GM18517 (cell line): Measurements from ENCODE around the gene CRADD.

ENCODE experiments used
- ATAC-seq: cut with Tn5 transposase; IDR thresholded peaks from one replicate; pipeline ENCODE4 v1.9.1; 2021; ENCODE audit warnings: mild to moderate bottlenecking, moderate library complexity; ENCODE audit not compliant: unreplicated experiment

Gene CRADD

DNA sequence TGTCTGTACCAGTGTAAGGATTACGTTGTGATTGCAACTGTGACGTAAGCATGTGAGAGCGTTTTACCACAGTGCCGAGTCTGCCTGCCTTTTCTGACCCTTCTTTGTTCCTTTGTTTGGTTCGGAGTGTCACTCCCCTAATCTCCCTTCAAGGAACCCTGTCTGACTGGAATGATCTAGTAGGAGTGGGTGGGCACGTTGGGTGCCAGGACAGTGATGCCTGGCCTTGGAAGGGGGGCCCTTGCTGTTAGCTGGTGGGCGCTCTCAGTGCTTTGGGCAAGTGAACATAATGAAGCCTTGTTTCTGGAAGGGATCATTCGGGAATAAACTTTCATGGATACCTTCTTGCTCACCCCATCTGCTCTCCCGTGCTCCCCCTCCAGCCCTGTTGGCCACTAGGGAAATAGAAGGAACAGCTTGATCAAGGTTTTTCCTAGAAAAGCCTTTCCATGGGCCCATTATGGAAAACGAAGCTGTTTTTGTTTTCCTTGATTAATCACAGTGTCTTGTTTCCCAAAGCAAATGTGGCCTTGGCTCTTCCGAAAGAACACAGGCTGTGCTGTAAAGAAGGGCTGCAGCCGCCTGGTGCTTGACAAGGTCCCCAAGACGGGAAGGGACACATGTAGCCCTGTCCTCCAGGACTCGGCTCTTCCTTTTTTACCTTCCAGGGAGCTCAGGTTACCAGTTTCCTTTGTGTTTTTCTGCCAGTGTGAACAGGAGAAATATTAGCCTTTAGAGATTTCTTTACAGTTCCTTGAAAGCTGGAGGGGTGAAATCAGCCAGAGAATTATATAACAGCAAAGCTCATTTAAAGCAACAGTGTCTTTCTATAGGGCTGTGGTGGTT is 215.5 kb downstream of the CRADD start:
- no peak for ATAC-seq

DNA sequence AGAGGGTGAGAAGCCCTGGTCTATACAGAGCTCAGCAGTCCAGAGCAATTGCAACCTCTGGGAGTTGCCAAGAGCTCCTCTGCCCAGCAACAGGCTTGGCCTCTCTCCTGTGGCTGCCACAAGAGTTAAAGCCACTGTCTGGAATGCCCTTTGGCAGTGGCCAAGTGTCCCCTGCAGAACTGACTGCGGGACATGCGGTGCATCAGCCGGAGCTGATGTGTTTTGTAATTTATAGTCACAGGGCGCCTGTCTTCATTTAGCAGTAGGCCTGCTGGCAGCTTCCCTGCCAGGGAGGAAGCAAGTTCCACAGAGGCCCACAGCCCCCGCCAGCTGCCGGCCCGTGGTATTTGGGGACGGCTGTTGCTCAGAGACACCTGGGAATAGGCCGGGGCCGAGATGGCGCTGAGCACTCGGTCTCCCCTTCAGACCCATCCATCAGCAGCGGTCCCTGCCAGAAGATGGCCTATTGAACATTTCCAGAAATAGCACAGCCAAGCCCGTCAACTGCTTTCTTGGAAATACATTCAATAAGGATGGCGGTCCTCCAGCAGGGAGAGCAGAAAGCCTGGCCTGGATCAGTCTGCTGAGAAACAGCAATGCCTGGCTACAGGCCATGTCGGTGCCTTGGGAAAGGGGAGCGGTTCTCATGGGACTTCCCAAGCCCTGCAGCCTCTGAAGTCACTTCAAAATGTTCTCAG is 217.4 kb downstream of the CRADD start:
- no peak for ATAC-seq

DNA sequence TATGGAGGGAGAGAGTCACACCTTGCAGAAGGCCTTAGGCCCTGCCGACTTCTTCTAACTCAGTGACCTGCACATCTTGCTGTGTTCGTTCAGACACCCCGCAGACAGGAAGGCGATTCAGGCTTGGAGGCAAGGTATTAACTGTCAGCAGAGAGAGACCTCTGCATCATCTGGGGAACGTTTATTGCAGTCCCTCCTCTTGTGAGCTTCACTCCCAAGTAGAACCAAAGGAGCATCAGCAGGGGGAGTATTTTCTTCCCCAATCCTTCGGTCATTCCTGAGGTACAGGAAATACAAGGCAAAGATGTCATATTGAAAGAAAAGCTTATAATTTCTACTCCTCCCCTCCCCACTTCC is 217.9 kb downstream of the CRADD start:
- ATAC-seq: no peak

DNA sequence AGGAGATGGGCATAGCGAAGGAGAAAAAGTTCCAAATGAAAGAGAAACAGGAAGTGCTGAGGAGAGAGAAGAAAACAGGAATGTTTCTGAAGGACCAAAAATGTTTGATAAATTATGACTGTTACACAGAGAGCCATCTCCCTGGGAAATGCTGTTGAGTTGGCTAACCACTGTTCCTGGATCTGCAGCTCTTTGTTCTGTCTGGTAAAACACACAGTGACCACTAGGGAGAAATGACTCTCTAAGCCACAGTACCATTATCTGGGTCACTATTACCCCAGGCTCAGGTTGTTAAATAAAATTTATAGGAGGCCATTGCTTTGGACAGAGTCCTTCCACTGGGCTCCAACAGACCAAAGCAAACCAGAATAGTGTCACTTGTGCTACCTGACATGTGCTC is 219.3 kb downstream of the CRADD start:
- no peak for ATAC-seq

DNA sequence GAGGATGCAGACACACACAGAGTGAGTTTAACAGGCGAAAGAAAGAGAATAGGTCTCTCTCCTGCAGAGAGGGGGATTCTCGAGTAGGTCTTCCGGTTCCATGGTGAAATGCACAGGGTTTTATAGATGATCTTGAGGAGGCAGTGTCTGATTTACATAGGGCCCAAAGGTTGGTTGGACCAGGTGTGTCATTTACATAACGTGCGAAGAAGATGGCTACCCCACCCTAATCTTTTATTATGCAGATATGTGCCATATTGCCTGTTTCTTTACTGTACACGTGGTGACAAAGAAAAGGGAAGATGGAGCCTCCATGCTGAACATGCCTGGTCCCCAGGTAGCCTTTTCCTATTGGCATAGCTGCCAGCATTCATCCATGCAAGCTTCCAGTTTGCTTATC is 219.8 kb downstream of the CRADD start:
- no peak for ATAC-seq

DNA sequence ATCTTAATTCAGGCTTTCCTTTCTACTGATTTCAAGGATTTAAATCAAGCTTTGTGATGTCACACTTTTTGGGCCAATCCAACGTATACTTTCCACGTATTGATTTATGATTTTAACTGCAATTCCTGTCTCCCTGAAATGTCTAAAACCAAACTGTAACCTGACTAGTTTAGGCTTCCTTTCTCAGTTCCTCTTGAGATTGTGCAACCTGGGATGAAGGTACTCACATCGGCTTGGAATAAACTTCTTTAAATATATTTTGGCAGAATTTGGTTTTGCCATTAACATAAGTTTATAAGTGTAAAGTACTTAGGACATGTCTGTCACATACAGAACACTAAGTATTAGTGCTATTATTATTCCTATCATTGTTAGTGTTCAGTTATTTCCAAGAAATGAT is 224.6 kb downstream of the CRADD start:
- ATAC-seq: no peak

DNA sequence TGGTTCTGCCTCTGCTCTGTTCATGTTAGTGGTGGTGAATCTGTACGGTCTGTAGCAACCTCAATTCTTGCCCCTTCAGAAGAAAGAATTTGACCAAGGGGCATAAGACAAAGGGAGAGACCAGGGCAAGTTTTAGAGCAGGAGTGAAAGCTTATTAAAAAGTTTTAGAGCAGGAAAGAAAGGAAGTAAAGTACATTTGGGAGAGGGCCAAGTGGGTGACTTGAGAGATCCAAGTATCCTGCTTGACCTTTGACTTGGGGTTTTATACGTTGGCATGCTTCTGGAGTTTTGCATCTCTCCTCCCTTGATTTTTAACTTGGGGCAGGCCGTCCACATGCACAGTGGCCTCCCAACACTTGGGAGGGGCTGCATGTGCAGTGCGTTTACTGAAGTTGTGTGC is 225.0 kb downstream of the CRADD start:
- no peak for ATAC-seq

DNA sequence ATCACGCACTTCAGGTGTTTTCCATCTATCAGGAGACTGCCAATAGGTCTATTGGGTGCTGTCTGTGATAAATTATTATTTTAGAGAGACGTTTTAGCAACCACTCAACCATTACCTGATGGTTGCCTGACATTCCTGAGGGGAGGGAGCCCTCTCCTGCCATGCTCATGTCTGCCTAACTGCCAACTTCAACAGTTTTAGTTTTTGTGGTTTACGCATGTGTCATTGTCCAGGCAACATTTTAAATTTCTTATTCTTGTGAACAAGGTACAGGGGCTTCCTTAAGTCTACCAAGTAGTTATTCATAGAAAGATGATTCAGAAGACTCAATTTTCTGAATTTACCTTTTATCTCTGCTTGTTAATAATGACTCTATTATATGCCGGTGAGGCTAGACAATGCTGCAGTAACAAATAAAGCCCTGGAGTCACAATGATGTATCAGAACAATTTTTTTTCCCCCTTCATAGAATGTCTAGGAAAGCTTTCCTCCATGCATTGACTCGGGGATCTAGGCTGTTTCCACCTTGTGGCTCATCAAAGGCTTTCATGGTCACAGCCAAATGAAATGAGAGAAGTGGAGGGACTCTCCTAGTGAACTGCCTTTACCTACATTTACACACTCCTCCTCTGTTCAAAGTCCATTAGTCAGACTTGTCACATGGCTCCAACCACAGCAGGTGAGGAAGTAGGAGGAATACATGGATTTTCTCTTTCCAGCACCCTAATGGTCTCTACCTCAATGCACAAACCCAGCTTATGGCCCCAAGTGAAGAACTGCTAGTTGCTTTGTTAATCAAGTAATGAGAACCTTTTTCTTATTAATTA is 225.8 kb downstream of the CRADD start:
- no peak for ATAC-seq

DNA sequence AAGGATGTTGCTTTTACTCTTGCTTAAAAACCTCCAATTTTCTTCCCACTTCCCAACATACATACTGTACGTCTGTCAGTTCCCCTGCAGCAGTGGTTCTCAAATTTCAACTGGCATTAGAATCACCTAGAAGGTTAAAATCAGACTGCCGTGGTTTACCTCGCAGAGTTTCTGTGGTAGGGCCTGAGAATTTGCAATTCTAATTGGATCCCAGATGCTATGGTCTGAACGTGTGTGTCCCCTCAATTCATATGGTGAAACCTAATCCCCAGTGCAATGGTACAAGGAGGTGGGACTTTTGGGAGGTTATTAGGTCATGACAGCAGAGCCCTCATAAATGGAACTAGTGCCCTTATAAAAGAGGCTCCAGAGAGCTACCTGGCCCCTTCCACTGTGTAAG is 226.9 kb downstream of the CRADD start:
- no peak for ATAC-seq

DNA sequence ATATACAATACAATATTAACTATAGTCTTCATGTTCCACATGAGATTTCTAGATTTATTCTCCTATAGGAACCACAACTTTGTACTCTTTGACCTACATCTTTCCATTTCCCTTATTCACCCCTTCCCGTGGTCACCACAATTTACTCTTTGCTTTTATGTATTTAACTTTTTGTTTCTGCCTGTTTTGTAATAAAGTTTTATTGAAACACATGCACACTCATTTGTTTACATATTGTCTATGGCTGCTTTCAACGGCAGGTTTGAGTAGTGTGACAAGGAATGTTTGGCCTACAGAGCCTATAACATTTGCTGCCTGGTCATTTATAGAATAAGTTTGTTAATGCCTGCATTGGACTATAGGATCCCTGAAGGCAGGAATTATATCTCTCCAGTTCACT is 231.1 kb downstream of the CRADD start:
- ATAC-seq: no peak

DNA sequence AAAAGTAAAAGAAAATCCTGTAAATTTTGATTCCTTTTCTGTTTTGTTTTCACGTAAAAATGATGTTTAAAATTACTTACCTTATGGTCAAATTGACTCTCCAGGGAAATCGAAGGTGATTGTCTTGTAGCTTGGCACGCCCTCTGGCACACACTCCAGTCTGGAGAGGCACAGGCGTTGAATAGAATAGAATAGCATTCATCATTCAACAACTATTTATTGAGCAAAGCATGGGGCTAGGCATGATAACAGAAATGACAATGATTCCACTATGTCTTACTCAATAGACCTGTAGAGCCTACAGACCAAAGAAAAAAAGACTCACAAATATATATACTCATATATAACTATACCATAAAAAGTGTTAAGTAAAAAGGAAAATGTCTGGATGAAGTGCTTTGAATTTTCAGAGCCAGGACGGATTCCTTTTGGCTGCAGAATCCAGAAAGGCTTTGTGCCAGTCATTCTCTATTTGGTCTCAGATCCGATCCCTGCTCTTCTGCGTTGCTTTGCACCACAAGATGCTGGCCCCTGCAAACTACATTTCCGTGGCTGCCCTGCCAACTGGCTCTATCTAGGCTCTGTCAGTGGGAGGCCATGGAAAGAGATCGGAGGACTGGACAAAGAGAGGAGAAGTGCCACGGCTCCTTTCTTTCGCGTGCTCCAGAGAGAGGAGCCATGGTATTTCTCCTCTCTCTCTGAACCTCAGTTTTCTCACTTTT is 231.8 kb downstream of the CRADD start:
- no peak for ATAC-seq

DNA sequence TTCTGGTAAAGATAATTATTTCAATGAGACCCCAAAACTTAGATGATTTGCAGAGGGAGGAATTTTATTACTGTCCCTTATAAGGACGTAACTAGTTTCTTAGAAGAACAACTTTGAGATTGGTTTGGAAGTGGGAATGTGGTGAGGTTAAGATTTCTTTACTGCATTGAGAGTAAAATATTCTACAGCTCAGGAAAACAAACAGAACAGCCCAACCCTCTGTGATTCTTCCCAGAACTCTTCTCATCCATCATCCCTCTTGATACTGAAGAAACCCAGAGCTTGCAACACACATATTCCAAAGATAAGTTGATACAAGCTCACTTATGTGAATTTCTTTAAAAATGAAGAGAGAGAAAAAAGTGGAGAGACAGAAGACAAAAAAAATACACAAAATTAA is 234.2 kb downstream of the CRADD start:
- ATAC-seq: no peak

DNA sequence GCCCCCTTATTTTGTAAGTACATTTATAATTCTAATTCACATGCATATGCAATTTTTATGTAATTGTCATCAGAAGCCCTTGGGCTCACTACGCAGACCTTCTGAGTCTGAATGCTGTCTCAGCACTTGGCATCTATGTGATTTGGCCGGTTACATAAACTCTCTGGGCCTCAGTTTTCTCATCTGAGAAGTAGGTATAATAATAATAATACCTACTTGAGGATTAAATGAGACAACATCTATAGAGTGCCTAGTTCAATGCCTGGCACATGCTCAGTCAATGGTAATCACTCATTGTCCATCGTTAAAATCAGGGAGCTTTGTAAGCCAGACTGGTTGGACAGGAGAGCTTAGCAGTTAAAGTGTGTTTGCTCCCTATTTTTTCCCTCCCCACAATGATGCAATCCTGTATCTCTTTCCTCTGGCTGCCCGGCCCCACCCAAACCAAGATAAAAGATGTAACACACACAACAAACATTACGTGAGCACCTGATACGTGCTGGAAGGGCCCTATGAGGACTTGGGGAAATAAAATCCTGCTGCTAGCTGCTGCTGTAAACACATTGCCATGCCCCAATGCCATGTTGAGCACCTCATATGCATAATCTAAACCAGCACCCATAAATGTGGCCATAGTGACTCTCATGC is 235.0 kb downstream of the CRADD start:
- no peak for ATAC-seq

DNA sequence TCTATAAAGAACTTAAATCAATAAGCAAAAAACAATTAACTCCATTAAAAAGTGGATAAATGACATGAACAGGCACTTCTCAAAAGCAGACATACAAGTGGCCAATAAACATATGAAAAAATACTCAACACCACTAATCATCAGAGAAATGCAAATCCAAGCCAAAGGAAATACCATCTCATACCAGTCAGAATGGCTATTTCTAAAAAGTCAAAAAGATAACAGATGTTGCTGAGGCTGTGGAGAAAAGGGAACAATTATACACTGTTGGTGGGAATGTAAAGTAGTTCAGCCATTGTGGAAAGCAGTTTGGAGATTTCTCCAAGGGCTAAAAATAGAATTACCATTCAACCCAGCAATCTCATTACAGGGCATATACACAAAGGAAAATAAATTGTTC is 236.7 kb downstream of the CRADD start:
- ATAC-seq: no peak

DNA sequence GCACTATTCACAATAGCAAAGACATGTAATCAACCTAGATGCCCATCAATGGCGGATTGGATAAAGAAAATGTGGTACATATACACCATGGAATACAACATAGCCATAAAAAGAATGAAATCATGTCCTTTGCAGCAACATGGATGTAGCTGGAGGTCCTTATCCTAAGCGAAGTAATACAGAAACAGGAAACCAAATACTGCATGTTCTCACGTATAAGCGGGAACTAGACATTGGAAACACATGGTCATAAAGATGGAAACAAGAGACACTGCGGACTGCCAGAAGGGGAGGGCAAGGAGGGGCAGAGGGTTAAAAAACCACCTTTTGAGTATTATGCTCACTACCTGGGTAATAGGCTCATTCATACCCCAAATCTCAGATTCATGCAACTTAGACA is 237.1 kb downstream of the CRADD start:
- no peak for ATAC-seq

DNA sequence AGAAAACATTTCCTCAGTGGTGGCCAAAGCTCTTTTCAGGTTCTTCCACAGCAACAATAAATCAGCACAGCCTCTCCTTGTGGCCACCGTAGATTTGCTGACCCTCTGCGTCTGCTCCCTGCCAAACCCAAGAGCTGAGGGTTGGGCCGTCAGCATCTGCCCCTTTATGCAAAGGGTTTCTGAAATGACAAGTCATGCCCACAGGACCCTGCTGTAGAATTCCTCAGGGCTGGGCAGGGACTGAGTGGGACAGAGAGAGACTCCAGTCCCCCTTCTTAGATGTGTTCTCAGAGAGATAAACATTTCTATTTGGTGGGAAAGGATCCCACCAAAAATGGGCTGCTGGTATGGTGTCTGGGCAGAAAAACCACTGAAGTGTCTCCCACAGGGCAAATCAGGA is 238.2 kb downstream of the CRADD start:
- no peak for ATAC-seq

DNA sequence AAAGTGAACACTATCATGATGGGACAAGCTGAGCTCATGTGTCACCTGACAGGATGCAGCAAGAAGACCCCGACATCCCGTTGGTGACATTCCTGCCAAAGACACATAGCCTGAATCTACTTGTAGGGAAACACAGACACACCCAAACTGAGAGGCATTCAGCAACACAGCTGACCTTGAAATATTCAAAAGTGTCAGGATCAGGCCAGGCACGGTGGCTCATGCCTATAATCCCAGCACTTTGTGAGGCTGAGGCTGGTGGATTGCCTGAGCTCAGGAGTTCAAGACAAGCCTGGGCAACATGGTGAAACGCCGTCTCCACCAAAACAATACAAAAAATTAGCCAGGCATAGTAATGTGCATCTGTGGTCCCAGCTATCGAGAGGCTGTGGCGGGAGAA is 239.2 kb downstream of the CRADD start:
- no peak for ATAC-seq

DNA sequence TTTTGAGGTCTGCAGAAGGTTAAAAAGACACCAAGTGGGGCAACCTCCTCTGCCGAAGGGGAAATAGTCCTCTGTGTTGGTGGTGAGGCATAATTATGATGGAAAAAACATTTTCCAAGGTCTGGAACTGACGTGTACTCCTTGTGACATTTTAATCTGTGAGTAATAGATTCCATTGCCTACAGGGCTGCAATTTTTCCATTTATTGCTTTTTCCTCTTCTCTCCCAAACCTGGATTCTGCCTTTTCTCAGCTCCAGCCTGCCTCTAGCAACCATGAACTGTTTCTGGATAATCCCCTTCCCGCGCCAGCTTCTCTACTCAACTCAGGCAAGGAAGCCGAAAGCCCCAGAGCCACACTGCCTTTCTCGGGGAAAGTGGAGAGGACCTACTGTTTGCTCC is 241.1 kb downstream of the CRADD start:
- no peak for ATAC-seq

DNA sequence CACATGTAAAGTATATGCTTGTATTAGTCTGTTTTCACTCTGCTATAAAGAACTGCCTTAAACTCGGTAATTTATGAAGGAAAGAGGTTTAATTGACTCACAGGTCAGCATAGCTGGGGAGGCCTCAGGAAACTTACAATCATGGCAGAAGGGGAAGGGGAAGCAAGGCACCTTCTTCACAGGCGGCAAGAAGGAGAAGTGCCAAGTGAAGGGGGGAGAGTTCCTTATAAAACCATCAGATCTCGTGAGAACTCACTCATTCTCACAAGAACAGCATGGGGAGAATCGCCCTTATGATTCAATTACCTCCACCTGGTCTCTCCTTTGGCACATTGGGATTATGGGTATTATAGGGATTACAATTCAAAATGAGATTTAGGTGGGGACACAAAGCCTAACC is 241.7 kb downstream of the CRADD start:
- ATAC-seq: no peak

DNA sequence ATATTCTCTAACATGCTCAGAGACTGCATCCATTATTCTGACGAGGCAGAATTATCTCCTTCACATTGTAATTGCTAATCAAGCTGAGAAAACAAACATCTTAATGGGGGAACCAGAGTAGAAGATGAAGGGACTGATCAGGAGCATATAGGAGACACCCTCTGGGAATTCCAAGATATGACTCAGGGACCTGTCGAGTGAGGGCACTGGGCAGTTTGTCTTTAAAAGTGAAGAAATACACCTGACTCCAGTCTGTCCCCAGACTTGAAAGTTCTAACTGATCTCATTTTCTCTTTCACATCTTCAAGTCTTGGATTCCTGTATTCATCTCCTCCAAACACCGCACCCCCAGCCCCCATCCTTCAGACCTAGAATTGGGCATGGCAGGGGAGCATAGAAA is 244.3 kb downstream of the CRADD start:
- ATAC-seq: no peak

DNA sequence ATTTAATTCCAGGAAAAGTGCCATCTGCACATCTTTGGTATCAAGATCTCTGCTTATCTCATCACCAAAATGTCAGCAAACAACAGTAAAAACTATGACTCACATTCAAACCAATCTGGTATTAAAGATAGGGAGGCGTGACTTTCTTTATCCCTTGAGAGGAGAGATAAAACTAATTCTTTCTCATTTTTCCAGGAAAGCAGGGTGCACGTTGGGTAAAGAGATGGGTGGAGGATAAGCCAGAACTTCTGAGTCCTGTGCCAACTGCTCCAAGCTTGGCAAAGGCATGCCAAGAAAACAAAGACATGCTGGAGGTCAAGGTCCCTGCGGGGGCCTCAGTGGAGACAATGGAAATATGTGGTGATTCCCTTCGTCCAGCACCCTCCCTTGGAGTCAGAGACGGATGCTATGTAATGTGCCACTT is 245.4 kb downstream of the CRADD start:
- ATAC-seq: no peak
